Retinal pigment epithelial cell (primary cell): ENCODE results near the gene NSL1.
A peak's percentile ranks its signal among the peaks of the same experiment; 100 is the strongest.
"Not testable (repeated sequence)": the region's sequence is repeated elsewhere in the genome, so short reads cannot be mapped to it uniquely, and the experiment has no call there.

Experiments
- DNase-seq: peaks from one replicate; pipeline ENCODE4 v3.0.0-alpha.2; 2010; ENCODE audit warnings: low read depth
- H3K4me3 ChIP-seq: 2 replicates; pipeline ENCODE4 v1.5.1; 2011; ENCODE audit warnings: mild to moderate bottlenecking, low read length, control low read depth, moderate library complexity
- TF ChIP-seq, protein P1 (sequence below): conservative IDR thresholded peaks from 2 replicates; pipeline ENCODE4 v1.5.1; 2011; ENCODE audit warnings: low read depth, low read length, control low read depth, inconsistent platforms

The NSL1 gene, protein sequence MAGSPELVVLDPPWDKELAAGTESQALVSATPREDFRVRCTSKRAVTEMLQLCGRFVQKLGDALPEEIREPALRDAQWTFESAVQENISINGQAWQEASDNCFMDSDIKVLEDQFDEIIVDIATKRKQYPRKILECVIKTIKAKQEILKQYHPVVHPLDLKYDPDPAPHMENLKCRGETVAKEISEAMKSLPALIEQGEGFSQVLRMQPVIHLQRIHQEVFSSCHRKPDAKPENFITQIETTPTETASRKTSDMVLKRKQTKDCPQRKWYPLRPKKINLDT

DNA sequence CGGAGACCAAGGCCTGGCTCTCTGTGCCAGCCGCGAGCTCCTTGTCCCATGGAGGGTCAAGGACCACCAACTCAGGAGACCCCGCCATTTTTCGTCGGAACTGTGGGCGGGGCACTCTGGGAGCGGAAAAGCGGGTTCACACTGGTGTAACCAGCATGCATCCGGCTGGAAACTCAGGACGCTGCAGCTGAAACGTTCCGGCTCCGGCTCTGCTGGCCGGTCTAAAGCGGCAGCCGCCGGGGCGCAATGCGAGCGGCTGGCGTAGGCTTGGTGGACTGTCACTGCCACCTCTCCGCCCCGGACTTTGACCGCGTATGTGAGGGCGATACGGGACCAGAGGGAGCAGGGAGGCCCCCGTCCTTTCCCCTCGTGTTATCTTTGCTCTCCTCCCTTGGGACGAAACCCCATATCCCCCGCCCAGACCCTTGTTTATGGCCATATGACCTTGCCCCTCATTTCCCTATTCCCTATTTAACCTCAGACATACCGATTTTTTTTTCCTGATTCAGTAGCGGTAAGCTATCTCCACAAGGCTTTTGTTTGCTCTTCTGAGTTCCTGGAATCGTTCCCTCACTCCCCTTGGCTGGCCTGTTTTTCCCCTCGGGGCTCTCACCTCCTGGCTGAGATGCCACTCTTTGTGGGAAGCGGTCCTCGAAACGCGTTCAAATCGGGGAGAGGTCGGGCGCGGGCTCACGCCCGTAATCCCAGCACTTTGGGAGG lies at the start of gene NSL1, which contains the start of gene TATDN3:
NSL1 (minus strand) TSS at position 102 of the 720 bp plus-strand sequence; CDS start at position 88, 14 bp downstream.
TATDN3 (plus strand) TSS at position 219 of the 720 bp plus-strand sequence; CDS start at position 247, 28 bp downstream.
- TF ChIP-seq, protein P1, sequence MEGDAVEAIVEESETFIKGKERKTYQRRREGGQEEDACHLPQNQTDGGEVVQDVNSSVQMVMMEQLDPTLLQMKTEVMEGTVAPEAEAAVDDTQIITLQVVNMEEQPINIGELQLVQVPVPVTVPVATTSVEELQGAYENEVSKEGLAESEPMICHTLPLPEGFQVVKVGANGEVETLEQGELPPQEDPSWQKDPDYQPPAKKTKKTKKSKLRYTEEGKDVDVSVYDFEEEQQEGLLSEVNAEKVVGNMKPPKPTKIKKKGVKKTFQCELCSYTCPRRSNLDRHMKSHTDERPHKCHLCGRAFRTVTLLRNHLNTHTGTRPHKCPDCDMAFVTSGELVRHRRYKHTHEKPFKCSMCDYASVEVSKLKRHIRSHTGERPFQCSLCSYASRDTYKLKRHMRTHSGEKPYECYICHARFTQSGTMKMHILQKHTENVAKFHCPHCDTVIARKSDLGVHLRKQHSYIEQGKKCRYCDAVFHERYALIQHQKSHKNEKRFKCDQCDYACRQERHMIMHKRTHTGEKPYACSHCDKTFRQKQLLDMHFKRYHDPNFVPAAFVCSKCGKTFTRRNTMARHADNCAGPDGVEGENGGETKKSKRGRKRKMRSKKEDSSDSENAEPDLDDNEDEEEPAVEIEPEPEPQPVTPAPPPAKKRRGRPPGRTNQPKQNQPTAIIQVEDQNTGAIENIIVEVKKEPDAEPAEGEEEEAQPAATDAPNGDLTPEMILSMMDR, result no peak
- H3K4me3 ChIP-seq, result peak within 1 kb of the TSS; percentile 97
- DNase-seq, result peak; percentile 76

DNA sequence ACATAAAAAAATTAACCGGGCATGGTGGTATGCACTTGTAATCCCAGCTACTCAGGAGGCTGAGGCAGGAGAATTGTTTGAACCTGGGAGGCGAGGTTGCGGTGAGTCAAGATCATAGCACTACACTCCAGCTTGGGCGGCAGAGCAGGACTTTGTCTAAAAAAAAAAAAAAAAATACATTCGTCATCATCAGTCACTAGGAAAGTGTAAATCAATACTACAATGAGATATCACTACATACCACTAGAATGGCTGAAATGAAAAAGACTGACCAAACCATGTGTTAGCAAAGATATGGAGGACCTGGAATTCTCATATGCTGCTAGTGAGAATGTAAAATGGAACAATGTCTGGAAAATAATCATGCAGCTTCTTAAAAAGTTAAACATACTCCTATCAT lies 46.6 kb upstream of the NSL1 start:
- TF ChIP-seq, protein P1, result no peak
- DNase-seq, result no peak
- no peak overlapping the region for H3K4me3 ChIP-seq

DNA sequence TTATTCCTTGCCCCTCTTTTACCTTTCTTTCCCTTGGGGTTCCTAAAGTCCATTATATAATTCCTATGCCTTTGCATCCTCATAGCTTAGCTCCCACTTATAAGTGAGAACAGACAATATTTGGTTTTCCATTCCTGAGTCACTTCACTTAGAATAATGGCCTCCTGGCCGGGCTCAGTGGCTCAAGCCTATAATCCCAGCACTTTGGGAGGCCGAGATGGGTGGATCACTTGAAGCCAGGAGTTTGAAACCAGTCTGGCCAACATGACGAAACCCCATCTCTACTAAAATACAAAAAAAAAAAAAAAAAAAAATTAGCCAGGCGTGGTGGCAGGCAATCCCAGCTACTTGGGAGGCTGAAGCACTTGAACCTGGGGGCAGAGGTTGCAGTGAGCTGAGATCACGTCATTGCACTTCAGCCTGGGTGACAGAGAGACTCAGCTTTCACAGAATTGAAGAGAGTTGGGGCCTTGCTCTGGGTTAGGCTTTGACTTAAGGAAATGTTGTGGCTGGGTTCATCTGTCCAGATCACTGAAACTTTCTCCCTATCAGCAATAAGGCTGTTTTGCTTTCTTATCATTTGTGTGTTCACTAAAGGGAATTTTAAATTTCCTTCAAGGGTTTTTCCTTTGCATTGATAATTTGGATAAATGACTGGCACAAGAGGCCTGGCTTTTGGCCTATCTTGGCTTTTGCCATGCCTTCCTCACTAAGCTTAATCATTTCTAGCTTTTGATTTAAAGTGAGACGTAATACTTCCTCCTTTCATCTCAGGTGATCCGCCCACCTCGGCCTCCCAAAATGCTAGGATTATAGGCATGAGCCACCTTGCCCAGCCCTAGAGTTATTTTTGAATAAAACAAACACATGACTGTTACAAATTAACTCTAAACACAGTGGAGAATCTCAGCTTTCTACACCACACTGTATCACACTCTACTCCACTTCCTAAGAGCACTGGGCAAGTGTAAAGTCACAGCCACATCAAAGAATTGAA lies 41.9 kb upstream of the NSL1 start:
- not testable (repeated sequence) for DNase-seq, H3K4me3 ChIP-seq

DNA sequence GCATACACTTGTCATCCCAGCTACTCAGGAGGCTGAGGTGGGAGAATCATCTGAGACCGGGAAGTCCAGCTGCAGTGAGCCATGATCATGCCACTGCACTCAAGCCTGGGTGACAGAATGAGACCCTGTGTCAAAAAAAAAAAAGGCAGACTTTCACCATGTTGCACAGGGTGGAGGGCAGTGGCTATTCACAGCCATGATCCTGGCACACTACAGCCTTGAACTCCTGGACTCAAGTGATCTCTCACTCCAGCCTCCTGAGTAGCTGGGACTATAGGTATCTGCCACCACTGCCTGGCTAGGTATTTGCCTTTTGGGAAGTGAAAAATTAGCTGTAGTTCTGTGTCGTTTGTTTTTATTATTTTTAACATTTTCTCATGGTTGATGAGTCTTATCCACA lies 36.8 kb upstream of the NSL1 start:
- DNase-seq, result no peak
- TF ChIP-seq, protein P1, result no peak
- H3K4me3 ChIP-seq, result no peak overlapping the region

DNA sequence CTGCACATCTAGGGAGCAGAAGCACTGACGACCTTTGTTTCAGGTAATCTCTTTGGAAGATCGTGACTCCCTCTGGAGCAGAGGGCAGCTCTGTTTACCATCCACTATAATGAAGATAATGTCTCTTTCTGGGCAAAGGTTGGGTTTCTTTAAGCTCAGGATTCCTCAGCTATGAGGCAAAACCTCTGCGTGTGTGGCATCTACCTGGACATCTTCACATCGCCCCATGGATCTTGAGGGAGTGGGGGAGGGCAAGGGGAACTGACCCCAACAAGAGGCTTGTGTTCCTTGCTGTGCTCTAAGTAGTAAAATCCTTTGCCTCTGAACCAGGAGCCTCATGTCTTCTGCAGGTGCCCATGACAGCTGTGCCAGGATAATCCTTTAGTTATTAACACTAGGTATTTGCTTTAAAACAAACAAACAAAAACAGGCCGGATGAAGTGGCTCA lies 36.3 kb upstream of the NSL1 start:
- no peak for DNase-seq
- TF ChIP-seq, protein P1, result no peak
- no peak overlapping the region for H3K4me3 ChIP-seq

DNA sequence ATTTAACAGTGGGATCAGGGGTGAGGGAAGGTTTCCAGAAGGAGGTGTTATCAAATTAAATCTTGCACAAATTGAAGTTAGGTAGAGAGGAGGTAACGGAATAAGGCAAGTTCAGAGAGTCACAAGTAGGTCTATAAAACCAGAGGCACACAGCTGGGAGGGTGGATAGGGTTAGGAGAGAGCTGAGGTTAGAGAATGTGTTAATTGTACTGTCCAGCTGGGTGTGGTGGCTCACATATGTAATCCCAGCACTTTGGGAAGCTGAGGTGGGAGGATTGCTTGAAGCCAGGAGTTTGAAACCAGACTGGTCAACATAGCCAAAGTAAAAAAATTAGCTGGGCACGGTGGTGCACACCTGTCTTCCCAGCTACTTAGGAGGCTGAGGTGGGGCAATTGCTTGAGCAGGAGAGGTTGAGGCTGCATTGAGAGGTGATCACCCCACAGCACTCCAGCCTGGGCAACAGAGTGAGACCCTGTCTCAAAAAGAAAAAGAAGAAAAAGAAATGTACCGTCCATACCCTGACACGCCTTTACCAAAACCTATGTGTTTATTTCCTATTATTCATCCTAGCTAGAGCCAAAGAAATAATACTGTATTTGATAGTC lies 35.7 kb upstream of the NSL1 start:
- TF ChIP-seq, protein P1, result no peak
- no peak overlapping the region for H3K4me3 ChIP-seq
- no peak for DNase-seq
